Measurements from ENCODE around the gene TEX14. TPM values are rescaled to one million over a fixed set of nuclear protein-coding genes. Genes with fewer than 3 reads are reported as not detected.

Gene TEX14
- total RNA-seq, 1 experiment from 2014 or later: 0.31 TPM

DNA sequence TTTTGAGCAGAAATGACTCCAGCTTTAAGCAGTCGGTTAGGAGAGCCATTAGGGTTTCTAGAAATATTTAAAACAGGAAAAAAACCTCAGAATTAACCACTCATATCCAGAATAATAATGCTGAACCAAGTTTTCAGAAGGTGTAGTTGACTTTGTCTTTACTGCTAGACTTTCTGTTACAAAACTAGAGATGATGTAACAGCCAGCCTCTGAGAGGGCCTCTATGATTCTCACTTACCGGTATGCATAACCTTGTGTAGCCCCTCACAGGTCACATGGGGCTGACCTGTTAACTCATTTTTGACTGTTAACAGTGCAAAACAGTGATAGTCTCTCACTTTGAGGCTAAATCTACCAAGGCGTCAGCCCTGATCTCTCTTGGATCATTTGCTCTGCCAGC, 74.3 kb downstream of the TEX14 start:
- H2BK15ac ChIP-seq (ENCODE audit: low read depth, low read length): no peak overlapping the region
- H3K4me3 Mint-ChIP-seq: no peak overlapping the region
- H4K5ac ChIP-seq (ENCODE audit: insufficient read length, low read depth, low read length): no peak overlapping the region
- no peak overlapping the region for H3K4ac ChIP-seq (ENCODE audit: low read depth, low read length)
- H3K27me3 Mint-ChIP-seq (ENCODE audit: low read depth): no peaks in the 10 kb centered on the region
- H3K4me2 ChIP-seq (ENCODE audit: insufficient read depth, insufficient read length, low read length): no peak overlapping the region
- no peaks in the 10 kb centered on the region for H3K79me1 ChIP-seq (ENCODE audit: insufficient read depth, low read depth, low read length, poor library complexity, severe bottlenecking)
- H3K27me3 ChIP-seq (ENCODE audit: insufficient read depth, low read length): no peaks in the 10 kb centered on the region
- no peak overlapping the region for H3K27ac ChIP-seq (ENCODE audit: insufficient read length, low read depth, low read length)
- H3K4me1 Mint-ChIP-seq: peaks cover 8 to 11% of the 10 kb centered on the region in 2 experiments
- H3K4me1 ChIP-seq (ENCODE audit: insufficient read depth, low read length): no peaks in the 10 kb centered on the region; the same call in 1 of the 2 replicates
- no peak overlapping the region for H4K8ac ChIP-seq (replicated peaks; ENCODE audit: insufficient read length, low read depth, low read length)
- no peak overlapping the region for H2BK12ac ChIP-seq (ENCODE audit: insufficient read length, low read depth, low read length)
- peak overlapping the region in 1 of 3 experiments; percentile 88; a peak in 3 of 7 replicates for H3K27ac Mint-ChIP-seq
- no peak overlapping the region for H2AK5ac ChIP-seq (ENCODE audit: insufficient read length, low read length)
- no peak overlapping the region for H3K14ac ChIP-seq (ENCODE audit: insufficient read depth, low read length)
- no peaks in the 10 kb centered on the region for H4K20me1 ChIP-seq (ENCODE audit: control insufficient read depth, insufficient read depth, insufficient read length)
- H4K91ac ChIP-seq (ENCODE audit: insufficient read length, low read depth, low read length): no peak overlapping the region
- no peaks in the 10 kb centered on the region for H3K9me3 ChIP-seq (ENCODE audit: control insufficient read depth, low read depth, low read length)
- H3K23ac ChIP-seq (ENCODE audit: insufficient read length, low read depth, low read length): no peak overlapping the region
- no peak overlapping the region for H2BK5ac ChIP-seq (ENCODE audit: insufficient read length, low read length)
- no peaks in the 10 kb centered on the region for H3K23me2 ChIP-seq (ENCODE audit: insufficient read length, low read depth, low read length, poor library complexity, severe bottlenecking)
- H3K79me2 ChIP-seq (ENCODE audit: insufficient read depth, low read length): no peaks in the 10 kb centered on the region
- H2BK120ac ChIP-seq (ENCODE audit: low read depth, low read length, poor library complexity, severe bottlenecking): no peak overlapping the region
- no peak overlapping the region for H3K56ac ChIP-seq (ENCODE audit: insufficient read length, low read depth, low read length)
- WGBS (ENCODE audit: extremely low coverage, insufficient read length, low lambda C conversion rate): no CpG with 5 or more reads among the region's 3 CpGs
- no peak for DNase-seq
- no peak overlapping the region for H3K18ac ChIP-seq (ENCODE audit: insufficient read length, low read depth, low read length)
- H3T11ph ChIP-seq (ENCODE audit: low read length): no peak overlapping the region
- no peak overlapping the region for H2BK20ac ChIP-seq (ENCODE audit: low read depth, low read length, poor library complexity, severe bottlenecking)
- H2AFZ ChIP-seq (ENCODE audit: low read length): no peak overlapping the region
- no peaks in the 10 kb centered on the region for H3K9me3 Mint-ChIP-seq
- H3K9ac ChIP-seq (ENCODE audit: extremely low read depth, insufficient read length, low read length): no peak overlapping the region
- no peaks in the 10 kb centered on the region for H3K36me3 Mint-ChIP-seq (ENCODE audit: insufficient read depth in 1 of 3, low read depth in 3 of 3)
- TF ChIP-seq CTCF (conservative IDR thresholded peaks at IDR 0.05): no peak
